ENCODE measurements around the gene JOSD2. TPM values are rescaled to one million over a fixed set of nuclear protein-coding genes. Genes with fewer than 3 reads are reported as not detected.

JOSD2 gene
- total and polyA plus RNA-seq, 8 donors = 8.0 to 41.2 (median 14.2) TPM

DNA sequence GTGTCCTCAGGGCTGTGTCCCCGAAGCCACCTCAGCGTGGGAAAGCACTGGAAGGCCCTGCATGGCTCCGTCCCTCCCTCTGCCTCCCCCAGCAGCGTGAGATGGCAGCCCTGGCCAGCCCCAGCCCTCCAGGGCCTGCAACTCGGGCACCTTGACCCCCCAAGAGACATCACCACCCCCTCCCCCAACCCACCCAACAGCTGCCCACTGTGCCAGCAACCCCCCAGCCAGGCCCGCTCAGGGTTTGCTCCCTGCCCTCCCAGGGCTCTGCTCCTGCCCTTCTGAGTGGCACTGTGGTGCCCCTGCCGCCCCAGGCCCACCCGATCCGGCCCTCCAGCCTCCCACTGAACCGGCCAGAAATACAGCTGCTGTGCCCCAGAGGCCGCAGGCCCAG is 4.2 kb upstream of the JOSD2 start:
- ATAC-seq (no peak), DNase-seq (peak in 2 of 6 donors; percentile 12 to 70), FAIRE-seq (no peak)
- no peaks in the 10 kb centered on the region for H3K36me3 ChIP-seq
- no peak overlapping the region for H3K4me3 ChIP-seq
- intact Hi-C loops (cut with DNase I) = no loop called here
- H3K27me3 ChIP-seq = no peaks in the 10 kb centered on the region
- H3K27ac ChIP-seq = no peak overlapping the region
- 51 to 73% methylated on average over 9 to 11 of the region's 11 CpGs for WGBS, 2 donors
- H3K4me1 ChIP-seq = no peaks in the 10 kb centered on the region
- H3K9me3 ChIP-seq = no peaks in the 10 kb centered on the region
- TF ChIP-seq, protein P1, sequence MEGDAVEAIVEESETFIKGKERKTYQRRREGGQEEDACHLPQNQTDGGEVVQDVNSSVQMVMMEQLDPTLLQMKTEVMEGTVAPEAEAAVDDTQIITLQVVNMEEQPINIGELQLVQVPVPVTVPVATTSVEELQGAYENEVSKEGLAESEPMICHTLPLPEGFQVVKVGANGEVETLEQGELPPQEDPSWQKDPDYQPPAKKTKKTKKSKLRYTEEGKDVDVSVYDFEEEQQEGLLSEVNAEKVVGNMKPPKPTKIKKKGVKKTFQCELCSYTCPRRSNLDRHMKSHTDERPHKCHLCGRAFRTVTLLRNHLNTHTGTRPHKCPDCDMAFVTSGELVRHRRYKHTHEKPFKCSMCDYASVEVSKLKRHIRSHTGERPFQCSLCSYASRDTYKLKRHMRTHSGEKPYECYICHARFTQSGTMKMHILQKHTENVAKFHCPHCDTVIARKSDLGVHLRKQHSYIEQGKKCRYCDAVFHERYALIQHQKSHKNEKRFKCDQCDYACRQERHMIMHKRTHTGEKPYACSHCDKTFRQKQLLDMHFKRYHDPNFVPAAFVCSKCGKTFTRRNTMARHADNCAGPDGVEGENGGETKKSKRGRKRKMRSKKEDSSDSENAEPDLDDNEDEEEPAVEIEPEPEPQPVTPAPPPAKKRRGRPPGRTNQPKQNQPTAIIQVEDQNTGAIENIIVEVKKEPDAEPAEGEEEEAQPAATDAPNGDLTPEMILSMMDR (IDR thresholded peaks at IDR 0.05) = no peak

DNA sequence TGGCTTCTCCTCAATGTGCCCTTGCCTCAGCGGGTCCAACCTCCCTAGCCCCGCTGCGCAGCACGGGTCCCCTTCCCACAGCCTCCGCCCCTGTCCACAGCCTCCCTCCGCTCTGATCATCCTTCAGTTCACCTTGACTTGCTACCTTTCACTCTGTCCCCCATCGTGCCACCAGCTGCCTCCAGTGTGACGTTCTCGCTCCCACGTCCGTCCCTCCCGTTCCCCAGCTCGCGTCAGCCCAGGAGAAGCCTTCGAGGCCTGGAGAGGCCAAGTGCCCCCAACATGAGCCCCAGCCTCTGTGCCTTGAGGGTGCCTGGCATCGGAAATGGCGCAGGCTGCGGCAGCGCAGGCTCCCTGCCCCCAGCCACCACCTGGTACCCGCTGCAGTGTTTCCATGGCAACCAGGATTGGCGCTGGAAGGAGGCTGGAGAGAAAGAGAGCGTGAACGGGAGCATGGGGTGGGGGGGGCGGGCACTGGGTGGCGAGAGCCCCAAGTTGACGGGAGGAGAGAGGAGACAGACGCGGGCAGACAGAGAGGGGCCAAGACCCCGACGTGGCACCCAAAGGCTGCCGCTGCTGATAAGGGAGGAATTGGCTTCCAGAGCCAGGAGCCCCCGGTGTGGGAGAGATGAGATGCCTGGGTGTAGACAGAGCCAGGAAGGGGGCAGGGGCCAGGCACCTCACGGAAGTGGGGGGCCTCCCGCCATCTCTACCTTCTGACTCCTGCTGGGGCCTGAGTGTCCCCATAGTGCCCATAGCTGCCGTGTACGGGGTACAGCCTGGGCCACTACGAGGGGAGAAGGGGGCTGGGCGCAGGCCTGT is 3.6 kb upstream of the JOSD2 start:
- WGBS, 2 donors = 28% methylated on average over 35 to 38 of the region's 38 CpGs
- no peak for ATAC-seq
- TF ChIP-seq, protein P1 (IDR thresholded peaks at IDR 0.05) = no peak
- Histone ChIP-seq H3K9me3 (no peaks in the 10 kb centered on the region), H3K4me1 (no peaks in the 10 kb centered on the region), H3K4me3 (no peak overlapping the region), H3K27me3 (no peaks in the 10 kb centered on the region), H3K27ac (no peak overlapping the region), H3K36me3 (no peaks in the 10 kb centered on the region)
- peak in 3 of 6 donors; percentile 13 to 73 (median 54) for DNase-seq
- no peak for FAIRE-seq
- intact Hi-C loops (cut with DNase I) = no loop called here

DNA sequence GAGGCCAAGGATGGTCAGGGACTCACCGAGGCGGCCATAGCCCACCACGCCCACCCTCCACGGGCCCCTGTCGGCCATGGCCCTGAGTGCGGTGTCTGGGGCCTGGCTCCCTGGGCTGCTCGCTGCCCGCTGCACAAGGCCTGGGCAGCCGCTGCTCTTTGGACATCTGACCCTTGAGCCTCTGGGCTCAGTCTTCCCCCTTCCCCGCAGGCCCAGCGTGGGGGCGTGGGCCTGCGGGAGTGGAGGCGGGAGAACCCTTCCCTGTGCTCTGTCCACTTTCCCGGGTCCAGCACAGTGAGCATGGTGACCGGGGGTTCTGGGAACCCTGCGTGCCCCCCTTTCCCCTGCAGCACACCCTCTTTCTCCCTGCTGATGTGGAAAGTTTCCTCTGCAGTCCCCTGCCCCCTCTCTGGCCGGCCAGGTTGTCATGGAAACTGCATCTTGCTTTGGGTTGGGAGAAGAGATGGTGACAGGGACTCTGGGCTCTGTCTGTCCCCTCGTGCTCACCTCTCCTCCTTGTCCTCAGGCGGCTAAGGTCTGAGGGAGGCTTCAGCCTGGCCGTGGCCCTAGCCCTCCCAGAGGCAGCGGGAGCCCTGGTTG is 2.9 kb upstream of the JOSD2 start, which contains the start of gene ASPDH:
Gene ASPDH (minus strand): TSS at position 168 of the 600 bp plus-strand sequence. CDS start 90 bp downstream, at position 78.
- intact Hi-C loops (cut with DNase I) = no loop called here
- no peaks in the 10 kb centered on the region for H3K4me1 ChIP-seq
- H3K27ac ChIP-seq = no peak within 1 kb of the TSS
- H3K9me3 ChIP-seq = no peaks in the 10 kb centered on the region
- no peaks in the 10 kb centered on the region for H3K27me3 ChIP-seq
- no peak for FAIRE-seq
- no peak for ATAC-seq
- DNase-seq = peak in 2 of 6 donors; percentile 57 to 58
- WGBS, 2 donors = 28 to 31% methylated on average over 14 to 22 of the region's 22 CpGs
- H3K4me3 ChIP-seq = no peak within 1 kb of the TSS
- no peaks in the 10 kb centered on the region for H3K36me3 ChIP-seq
- TF ChIP-seq, protein P1 (IDR thresholded peaks at IDR 0.05) = no peak

DNA sequence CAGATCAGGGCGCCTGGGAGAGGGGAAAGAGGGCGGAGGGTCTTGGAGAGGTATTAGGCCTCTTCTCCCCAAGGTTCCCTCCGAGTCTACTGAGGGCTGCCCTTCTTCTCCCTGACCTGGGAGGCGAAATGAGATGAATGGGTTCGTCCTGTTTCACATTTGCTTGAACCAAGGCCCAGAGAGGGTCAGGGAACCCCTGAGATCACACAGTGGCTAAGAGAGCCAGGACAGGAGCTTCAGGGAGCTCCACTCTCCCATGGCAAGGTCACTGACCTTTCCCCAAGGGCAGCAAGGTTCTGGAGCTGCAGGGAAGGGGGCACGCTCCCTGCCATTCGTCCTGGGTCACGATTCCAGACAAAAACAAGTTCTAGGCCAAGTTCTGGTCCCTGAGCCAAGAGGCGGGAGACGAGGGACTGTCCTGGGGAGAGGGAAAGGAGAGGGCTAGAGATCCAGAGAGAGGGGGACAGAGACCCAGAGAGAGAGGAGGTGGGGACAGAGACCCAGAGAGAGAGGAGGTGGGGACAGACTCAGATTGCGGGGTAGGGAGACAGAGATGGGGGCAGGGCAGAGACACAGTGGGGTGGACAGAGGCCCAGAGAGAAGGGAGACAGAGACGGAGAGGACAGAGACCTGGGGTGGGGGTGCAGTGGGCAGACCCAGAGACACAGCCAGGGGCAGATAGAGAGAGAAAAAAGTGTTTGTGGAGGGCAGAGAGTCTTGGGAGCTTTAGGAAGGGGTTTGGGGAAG is 2.2 kb upstream of the JOSD2 start:
- ATAC-seq = no peak
- no peaks in the 10 kb centered on the region for H3K36me3 ChIP-seq
- no peaks in the 10 kb centered on the region for H3K27me3 ChIP-seq
- H3K4me3 ChIP-seq = no peak overlapping the region
- intact Hi-C loops (cut with DNase I) = no loop called here
- TF ChIP-seq, protein P1 (IDR thresholded peaks at IDR 0.05) = no peak
- no peak overlapping the region for H3K27ac ChIP-seq
- no peaks in the 10 kb centered on the region for H3K9me3 ChIP-seq
- H3K4me1 ChIP-seq = no peaks in the 10 kb centered on the region
- no peak for FAIRE-seq
- 42 to 44% methylated on average over 12 of the region's 12 CpGs for WGBS, 2 donors
- peak in 2 of 6 donors; percentile 25 to 47 for DNase-seq
